HepG2 (cell line): ENCODE data around the gene RELB. TPM values are rescaled to one million over a fixed set of nuclear protein-coding genes. Genes with fewer than 3 reads are reported as not detected.
A peak's percentile ranks its signal among the peaks of the same experiment; 100 is the strongest.

Experiments
- CHD4 ChIP-seq: fragments of 200-600 bp; sonication (generic); IDR thresholded peaks from 2 replicates; pipeline ENCODE4 v1.7.0; 2017; ENCODE audit warnings: mild to moderate bottlenecking, low read length, borderline replicate concordance
- CTCF ChIP-seq: sonication (generic); formaldehyde crosslinking; IDR thresholded peaks from 2 replicates; pipeline ENCODE4 v1.5.0; 2020; ENCODE audit warnings: mild to moderate bottlenecking, missing genetic modification reagents, moderate library complexity
- FOXC1 ChIP-seq: sonication (generic); formaldehyde crosslinking; IDR thresholded peaks from 2 replicates; pipeline ENCODE4 v1.8.0; 2022; ENCODE audit warnings: mild to moderate bottlenecking, missing genetic modification reagents, borderline replicate concordance
- GLI4 ChIP-seq: sonication (generic); formaldehyde crosslinking; IDR thresholded peaks from 2 replicates; pipeline ENCODE4 v1.5.1; 2020; ENCODE audit warnings: missing genetic modification reagents, mild to moderate bottlenecking, moderate library complexity, borderline replicate concordance
- KDM4B ChIP-seq: sonication (generic); formaldehyde crosslinking; IDR thresholded peaks from 2 replicates; pipeline ENCODE4 v1.4.0; 2020; ENCODE audit warnings: missing genetic modification reagents
- SMYD3 ChIP-seq: sonication (generic); formaldehyde crosslinking; IDR thresholded peaks from 2 replicates; pipeline ENCODE4 v1.8.1; 2023; ENCODE audit warnings: mild to moderate bottlenecking, missing genetic modification reagents
- ZFP36 ChIP-seq: fragments of 150-350 bp; IDR thresholded peaks from 2 replicates; pipeline ENCODE4 v1.6.1; 2018; ENCODE audit warnings: borderline replicate concordance, low read length, low read depth; ENCODE audit not compliant: partially characterized antibody
- ZMYM4 ChIP-seq: sonication (generic); formaldehyde crosslinking; IDR thresholded peaks from 2 replicates; pipeline ENCODE4 v1.8.1; 2023; ENCODE audit warnings: mild to moderate bottlenecking, missing genetic modification reagents
- ZNF256 ChIP-seq: sonication (generic); formaldehyde crosslinking; conservative IDR thresholded peaks from 2 replicates; pipeline ENCODE4 v1.4.0; 2020; ENCODE audit warnings: missing genetic modification reagents
- ZNF34 ChIP-seq: sonication (generic); formaldehyde crosslinking; IDR thresholded peaks from 2 replicates; pipeline ENCODE4 v1.4.0; 2020; ENCODE audit warnings: mild to moderate bottlenecking, missing genetic modification reagents, borderline replicate concordance
- ZNF432 ChIP-seq: sonication (generic); formaldehyde crosslinking; IDR thresholded peaks from 2 replicates; pipeline ENCODE4 v1.5.0; 2020; ENCODE audit warnings: missing genetic modification reagents, mild to moderate bottlenecking, borderline replicate concordance
- ZNF639 ChIP-seq: conservative IDR thresholded peaks from 2 replicates; pipeline ENCODE4 v1.6.1; 2018; ENCODE audit warnings: missing genetic modification reagents
- ZNF776 ChIP-seq: sonication (generic); formaldehyde crosslinking; IDR thresholded peaks from 2 replicates; pipeline ENCODE4 v1.4.0; 2020; ENCODE audit warnings: mild to moderate bottlenecking, missing genetic modification reagents
- polyA plus RNA-seq, 8 experiments: library from polyadenylated mRNA; depleted of rRNA in 3 of 8; stranded (reverse) in 7 of 8; unstranded in 1 of 8; fragments of >200 nt; fragmentation: Illumina TruSeq in 4 of 8; extraction: Trizol in 4 of 8; gene quantifications; 2 replicates each; pipeline versions ENCODE4 v1.2.1 to v1.2.3, GENCODE V29; 2011 to 2016; ENCODE audit warnings: low read depth in 4 of 8, missing spikeins in 1 of 8, mixed read lengths in 1 of 8; ENCODE audit not compliant: insufficient read depth in 1 of 8
- total RNA-seq, 5 experiments: library from RNA; depleted of rRNA; stranded (reverse); fragments of >200 nt; fragmentation: Illumina TruSeq; extraction: Trizol; gene quantifications; 2 replicates each; pipeline ENCODE4 v1.2.3, GENCODE V29; 2016; ENCODE audit warnings: low read depth in 1 of 5
- TF ChIP-seq, protein P1 (sequence below): sonication (generic); formaldehyde crosslinking; IDR thresholded peaks from 2 replicates; pipeline ENCODE4 v1.5.0; 2020; ENCODE audit warnings: mild to moderate bottlenecking, missing genetic modification reagents, borderline replicate concordance
- TF ChIP-seq, protein P2 (sequence below): sonication (generic); formaldehyde crosslinking; conservative IDR thresholded peaks from 2 replicates; pipeline ENCODE4 v1.5.0; 2020; ENCODE audit warnings: missing genetic modification reagents
- TF ChIP-seq, protein P3 (sequence below), 2 experiments: IDR thresholded peaks; 2 replicates each; pipeline ENCODE4 v1.6.1; 2011 to 2012; ENCODE audit warnings: low read length in 2 of 2, borderline replicate concordance in 1 of 2, low read depth in 1 of 2, mild to moderate bottlenecking in 1 of 2, moderate library complexity in 1 of 2

RELB gene
- total and polyA plus RNA-seq, 2 of the 13 experiments (the other 11 are each of a cell fraction or from before 2014, with no cell fraction given): 1.9 to 3.5 TPM

DNA sequence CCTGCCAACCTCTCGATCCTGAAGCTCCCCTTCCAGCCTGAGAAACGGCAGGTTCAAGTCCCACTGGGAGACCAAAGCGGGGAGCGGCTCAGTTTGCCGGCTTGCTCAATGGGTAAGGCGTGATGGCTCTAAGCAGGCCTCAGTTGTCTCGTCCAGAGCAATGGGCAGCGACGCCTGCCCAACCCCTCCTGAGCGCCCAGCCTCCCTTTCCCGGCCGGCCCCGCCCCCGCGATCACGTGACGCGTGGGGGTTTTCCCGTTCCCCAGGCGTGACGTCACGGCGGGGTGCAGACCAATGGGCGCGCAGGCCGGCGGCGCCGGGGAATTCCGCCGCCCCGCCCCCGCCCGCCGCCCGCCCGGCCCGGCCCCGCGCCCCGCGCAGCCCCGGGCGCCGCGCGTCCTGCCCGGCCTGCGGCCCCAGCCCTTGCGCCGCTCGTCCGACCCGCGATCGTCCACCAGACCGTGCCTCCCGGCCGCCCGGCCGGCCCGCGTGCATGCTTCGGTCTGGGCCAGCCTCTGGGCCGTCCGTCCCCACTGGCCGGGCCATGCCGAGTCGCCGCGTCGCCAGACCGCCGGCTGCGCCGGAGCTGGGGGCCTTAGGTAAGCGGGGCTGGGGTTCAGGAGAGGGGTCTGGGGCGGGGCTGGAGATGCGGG, at the start of gene RELB (continued):
- TF ChIP-seq, protein P1, sequence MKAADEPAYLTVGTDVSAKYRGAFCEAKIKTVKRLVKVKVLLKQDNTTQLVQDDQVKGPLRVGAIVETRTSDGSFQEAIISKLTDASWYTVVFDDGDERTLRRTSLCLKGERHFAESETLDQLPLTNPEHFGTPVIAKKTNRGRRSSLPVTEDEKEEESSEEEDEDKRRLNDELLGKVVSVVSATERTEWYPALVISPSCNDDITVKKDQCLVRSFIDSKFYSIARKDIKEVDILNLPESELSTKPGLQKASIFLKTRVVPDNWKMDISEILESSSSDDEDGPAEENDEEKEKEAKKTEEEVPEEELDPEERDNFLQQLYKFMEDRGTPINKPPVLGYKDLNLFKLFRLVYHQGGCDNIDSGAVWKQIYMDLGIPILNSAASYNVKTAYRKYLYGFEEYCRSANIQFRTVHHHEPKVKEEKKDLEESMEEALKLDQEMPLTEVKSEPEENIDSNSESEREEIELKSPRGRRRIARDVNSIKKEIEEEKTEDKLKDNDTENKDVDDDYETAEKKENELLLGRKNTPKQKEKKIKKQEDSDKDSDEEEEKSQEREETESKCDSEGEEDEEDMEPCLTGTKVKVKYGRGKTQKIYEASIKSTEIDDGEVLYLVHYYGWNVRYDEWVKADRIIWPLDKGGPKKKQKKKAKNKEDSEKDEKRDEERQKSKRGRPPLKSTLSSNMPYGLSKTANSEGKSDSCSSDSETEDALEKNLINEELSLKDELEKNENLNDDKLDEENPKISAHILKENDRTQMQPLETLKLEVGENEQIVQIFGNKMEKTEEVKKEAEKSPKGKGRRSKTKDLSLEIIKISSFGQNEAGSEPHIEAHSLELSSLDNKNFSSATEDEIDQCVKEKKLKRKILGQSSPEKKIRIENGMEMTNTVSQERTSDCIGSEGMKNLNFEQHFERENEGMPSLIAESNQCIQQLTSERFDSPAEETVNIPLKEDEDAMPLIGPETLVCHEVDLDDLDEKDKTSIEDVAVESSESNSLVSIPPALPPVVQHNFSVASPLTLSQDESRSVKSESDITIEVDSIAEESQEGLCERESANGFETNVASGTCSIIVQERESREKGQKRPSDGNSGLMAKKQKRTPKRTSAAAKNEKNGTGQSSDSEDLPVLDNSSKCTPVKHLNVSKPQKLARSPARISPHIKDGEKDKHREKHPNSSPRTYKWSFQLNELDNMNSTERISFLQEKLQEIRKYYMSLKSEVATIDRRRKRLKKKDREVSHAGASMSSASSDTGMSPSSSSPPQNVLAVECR (CRISPR knock-in tag): peak; percentile 77
- TF ChIP-seq CHD4: peak; percentile 64; the same call in 1 of the 2 replicates
- no peak for TF ChIP-seq SMYD3 (CRISPR knock-in tag)
- TF ChIP-seq, protein P2, sequence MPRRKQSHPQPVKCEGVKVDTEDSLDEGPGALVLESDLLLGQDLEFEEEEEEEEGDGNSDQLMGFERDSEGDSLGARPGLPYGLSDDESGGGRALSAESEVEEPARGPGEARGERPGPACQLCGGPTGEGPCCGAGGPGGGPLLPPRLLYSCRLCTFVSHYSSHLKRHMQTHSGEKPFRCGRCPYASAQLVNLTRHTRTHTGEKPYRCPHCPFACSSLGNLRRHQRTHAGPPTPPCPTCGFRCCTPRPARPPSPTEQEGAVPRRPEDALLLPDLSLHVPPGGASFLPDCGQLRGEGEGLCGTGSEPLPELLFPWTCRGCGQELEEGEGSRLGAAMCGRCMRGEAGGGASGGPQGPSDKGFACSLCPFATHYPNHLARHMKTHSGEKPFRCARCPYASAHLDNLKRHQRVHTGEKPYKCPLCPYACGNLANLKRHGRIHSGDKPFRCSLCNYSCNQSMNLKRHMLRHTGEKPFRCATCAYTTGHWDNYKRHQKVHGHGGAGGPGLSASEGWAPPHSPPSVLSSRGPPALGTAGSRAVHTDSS: no peak
- TF ChIP-seq ZNF34 (CRISPR knock-in tag): no peak
- TF ChIP-seq ZFP36: no peak
- TF ChIP-seq CTCF (CRISPR knock-in tag): no peak
- no peak for TF ChIP-seq KDM4B (CRISPR knock-in tag)
- TF ChIP-seq ZMYM4 (CRISPR knock-in tag): no peak
- no peak for TF ChIP-seq GLI4 (CRISPR knock-in tag)
- no peak for TF ChIP-seq FOXC1
- TF ChIP-seq ZNF639 (CRISPR knock-in tag): no peak
- TF ChIP-seq, protein P3, sequence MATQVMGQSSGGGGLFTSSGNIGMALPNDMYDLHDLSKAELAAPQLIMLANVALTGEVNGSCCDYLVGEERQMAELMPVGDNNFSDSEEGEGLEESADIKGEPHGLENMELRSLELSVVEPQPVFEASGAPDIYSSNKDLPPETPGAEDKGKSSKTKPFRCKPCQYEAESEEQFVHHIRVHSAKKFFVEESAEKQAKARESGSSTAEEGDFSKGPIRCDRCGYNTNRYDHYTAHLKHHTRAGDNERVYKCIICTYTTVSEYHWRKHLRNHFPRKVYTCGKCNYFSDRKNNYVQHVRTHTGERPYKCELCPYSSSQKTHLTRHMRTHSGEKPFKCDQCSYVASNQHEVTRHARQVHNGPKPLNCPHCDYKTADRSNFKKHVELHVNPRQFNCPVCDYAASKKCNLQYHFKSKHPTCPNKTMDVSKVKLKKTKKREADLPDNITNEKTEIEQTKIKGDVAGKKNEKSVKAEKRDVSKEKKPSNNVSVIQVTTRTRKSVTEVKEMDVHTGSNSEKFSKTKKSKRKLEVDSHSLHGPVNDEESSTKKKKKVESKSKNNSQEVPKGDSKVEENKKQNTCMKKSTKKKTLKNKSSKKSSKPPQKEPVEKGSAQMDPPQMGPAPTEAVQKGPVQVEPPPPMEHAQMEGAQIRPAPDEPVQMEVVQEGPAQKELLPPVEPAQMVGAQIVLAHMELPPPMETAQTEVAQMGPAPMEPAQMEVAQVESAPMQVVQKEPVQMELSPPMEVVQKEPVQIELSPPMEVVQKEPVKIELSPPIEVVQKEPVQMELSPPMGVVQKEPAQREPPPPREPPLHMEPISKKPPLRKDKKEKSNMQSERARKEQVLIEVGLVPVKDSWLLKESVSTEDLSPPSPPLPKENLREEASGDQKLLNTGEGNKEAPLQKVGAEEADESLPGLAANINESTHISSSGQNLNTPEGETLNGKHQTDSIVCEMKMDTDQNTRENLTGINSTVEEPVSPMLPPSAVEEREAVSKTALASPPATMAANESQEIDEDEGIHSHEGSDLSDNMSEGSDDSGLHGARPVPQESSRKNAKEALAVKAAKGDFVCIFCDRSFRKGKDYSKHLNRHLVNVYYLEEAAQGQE (IDR thresholded peaks at IDR 0.05; ENCODE audit: borderline replicate concordance in 1 of 2, low read depth in 1 of 2, low read length in 2 of 2): no peak
- no peak for TF ChIP-seq ZNF776 (CRISPR knock-in tag)
- no peak for TF ChIP-seq ZNF432
- TF ChIP-seq ZNF256 (CRISPR knock-in tag): no peak
